ENCODE results near the gene TCTN3. TPM values are rescaled to one million over a fixed set of nuclear protein-coding genes. Genes with fewer than 3 reads are reported as not detected.
A peak's percentile ranks its signal among the peaks of the same experiment; 100 is the strongest.
"Not testable (repeated sequence)": the region's sequence is repeated elsewhere in the genome, so short reads cannot be mapped to it uniquely, and the experiment has no call there.

The TCTN3 gene
- total RNA-seq, 2 donors from 2014 or later = 53.5 to 57.7 TPM

DNA sequence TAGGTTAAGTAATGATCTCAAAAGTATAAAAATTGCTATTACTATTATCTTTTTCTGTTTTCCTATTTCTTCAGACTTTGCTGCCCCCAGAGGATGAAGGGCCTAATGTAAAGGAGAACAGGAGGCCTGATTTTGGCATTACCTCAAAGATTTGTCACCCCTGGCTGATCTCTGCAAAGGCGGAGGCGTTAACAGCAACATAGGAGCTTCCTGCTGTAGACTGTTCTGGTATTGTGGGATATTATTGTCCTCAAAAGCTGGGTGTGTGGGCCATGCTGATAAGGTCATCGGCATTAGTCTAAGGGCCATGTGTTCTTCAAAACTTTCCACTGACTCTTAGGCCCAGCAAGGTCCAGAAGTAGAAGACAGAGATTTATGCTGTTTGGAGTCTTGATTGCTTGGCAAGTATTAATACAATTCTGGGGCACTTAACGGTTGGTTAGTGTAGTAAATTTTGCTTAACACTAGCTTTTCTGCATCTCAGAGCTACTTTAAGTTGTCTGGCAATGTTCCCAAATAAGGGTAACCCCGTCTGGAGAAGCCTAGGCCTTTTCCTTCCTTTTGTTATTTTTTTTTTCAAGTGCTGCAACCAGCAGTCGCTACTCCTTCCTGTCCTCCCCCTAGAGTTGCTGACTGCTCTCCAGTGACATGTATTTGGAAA is 48.2 kb upstream of the TCTN3 start:
- Mint-ChIP-seq H3K9me3 (no peaks in the 10 kb centered on the region), H3K27me3 (ENCODE audit: insufficient read depth) (no peaks in the 10 kb centered on the region), H3K36me3 (ENCODE audit: low read depth) (no peaks in the 10 kb centered on the region), H3K4me3 (no peak overlapping the region), H3K4me1 (peaks cover 9% of the 10 kb centered on the region), H3K27ac (peak overlapping the region; percentile 65)
- no peaks in the 10 kb centered on the region for H3K4me1 ChIP-seq (ENCODE audit: control insufficient read depth, insufficient read depth, low read length)
- no peak overlapping the region for H3K4me3 ChIP-seq (ENCODE audit: low read length)
- H3K9ac ChIP-seq (ENCODE audit: extremely low read depth, low read length, poor library complexity, severe bottlenecking) = no peak overlapping the region
- TF ChIP-seq CTCF (conservative IDR thresholded peaks at IDR 0.05) = peak; percentile 49
- no peaks in the 10 kb centered on the region for H3K27me3 ChIP-seq (ENCODE audit: control insufficient read depth, insufficient read depth, low read length, poor library complexity, severe bottlenecking)
- peak; percentile 63 for DNase-seq
- no peak overlapping the region for H3K27ac ChIP-seq (ENCODE audit: low read depth, low read length)
- 43 to 71% methylated on average over 2 to 6 of the region's 6 CpGs for WGBS, 2 experiments (ENCODE audit: insufficient coverage in 1 of 2, insufficient read length in 1 of 2)
- no peaks in the 10 kb centered on the region for H3K36me3 ChIP-seq (ENCODE audit: control insufficient read depth, insufficient read depth, low read length)
- H3K9me3 ChIP-seq (ENCODE audit: control insufficient read depth, low read length) = no peaks in the 10 kb centered on the region

GRCh38 chr10:95739056-95739455 is 45.3 kb upstream of the TCTN3 start:
- Histone ChIP-seq H3K9ac (ENCODE audit: extremely low read depth, low read length, poor library complexity, severe bottlenecking) (no peak overlapping the region), H3K27me3 (ENCODE audit: control insufficient read depth, insufficient read depth, low read length, poor library complexity, severe bottlenecking) (no peaks in the 10 kb centered on the region), H3K36me3 (ENCODE audit: control insufficient read depth, insufficient read depth, low read length) (no peaks in the 10 kb centered on the region), H3K27ac (ENCODE audit: low read depth, low read length) (no peak overlapping the region), H3K4me3 (ENCODE audit: low read length) (no peak overlapping the region), H3K9me3 (ENCODE audit: control insufficient read depth, low read length) (peaks cover 12% of the 10 kb centered on the region), H3K4me1 (ENCODE audit: control insufficient read depth, insufficient read depth, low read length) (no peaks in the 10 kb centered on the region)
- 86 to 96% methylated on average over 2 to 3 of the region's 3 CpGs for WGBS, 2 experiments (ENCODE audit: insufficient coverage in 1 of 2, insufficient read length in 1 of 2)
- Mint-ChIP-seq H3K9me3 (peaks cover 14% of the 10 kb centered on the region), H3K4me3 (no peak overlapping the region), H3K27me3 (ENCODE audit: insufficient read depth) (peaks cover 4% of the 10 kb centered on the region), H3K27ac (no peak overlapping the region), H3K4me1 (peaks cover 9% of the 10 kb centered on the region), H3K36me3 (ENCODE audit: low read depth) (no peaks in the 10 kb centered on the region)
- DNase-seq = no peak
- no peak for TF ChIP-seq CTCF (conservative IDR thresholded peaks at IDR 0.05)

- H3K36me3 Mint-ChIP-seq (ENCODE audit: low read depth); H3K27ac Mint-ChIP-seq; H3K27me3 Mint-ChIP-seq (ENCODE audit: insufficient read depth); DNase-seq; H3K4me3 Mint-ChIP-seq; H3K27ac ChIP-seq (ENCODE audit: low read depth, low read length); H3K4me1 Mint-ChIP-seq; H3K4me1 ChIP-seq (ENCODE audit: control insufficient read depth, insufficient read depth, low read length); H3K27me3 ChIP-seq (ENCODE audit: control insufficient read depth, insufficient read depth, low read length, poor library complexity, severe bottlenecking); H3K4me3 ChIP-seq (ENCODE audit: low read length); H3K36me3 ChIP-seq (ENCODE audit: control insufficient read depth, insufficient read depth, low read length); H3K9ac ChIP-seq (ENCODE audit: extremely low read depth, low read length, poor library complexity, severe bottlenecking): not testable (repeated sequence)
- peaks cover 53% of the 10 kb centered on the region for H3K9me3 ChIP-seq (ENCODE audit: control insufficient read depth, low read length)
- H3K9me3 Mint-ChIP-seq = peaks cover 47% of the 10 kb centered on the region
- 91 to 98% methylated on average over 5 to 6 of the region's 6 CpGs for WGBS, 2 experiments (ENCODE audit: insufficient coverage in 1 of 2, insufficient read length in 1 of 2)
These were observed 39.2 kb upstream of the TCTN3 start for GRCh38 chr10:95732907-95733306.

DNA sequence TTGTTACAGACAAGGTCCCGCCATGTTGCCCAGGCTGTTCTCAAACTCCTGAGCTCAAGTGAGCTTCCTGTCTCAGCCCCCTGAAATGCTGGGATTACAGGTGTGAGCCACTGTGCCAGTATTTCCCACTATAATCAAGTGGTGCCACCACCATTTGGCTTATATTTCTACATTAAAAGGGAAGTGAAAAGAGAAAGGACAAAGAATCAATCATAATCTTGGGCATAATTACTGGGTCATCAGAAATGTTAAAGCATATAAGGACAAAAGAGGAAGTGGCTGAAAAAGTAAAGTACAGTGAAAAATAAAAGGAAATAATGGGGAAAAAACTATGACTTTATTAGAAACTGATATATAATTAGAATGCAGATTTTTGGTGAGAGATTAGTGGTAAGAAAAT is 36.5 kb upstream of the TCTN3 start:
- WGBS, 2 experiments (ENCODE audit: insufficient coverage in 1 of 2, insufficient read length in 1 of 2) = 96% methylated on average over 1 of the region's 1 CpG; no CpG with 5 or more reads in 1 of the 2 experiments
- no peaks in the 10 kb centered on the region for H3K36me3 Mint-ChIP-seq (ENCODE audit: low read depth)

More for the DNA sequence above, 36.5 kb upstream of the TCTN3 start:
- Mint-ChIP-seq H3K4me3 (no peak overlapping the region), H3K4me1 (peaks cover 2% of the 10 kb centered on the region), H3K9me3 (peaks cover 43% of the 10 kb centered on the region), H3K27ac (no peak overlapping the region), H3K27me3 (ENCODE audit: insufficient read depth) (peaks cover 9% of the 10 kb centered on the region)
- DNase-seq = no peak
- TF ChIP-seq CTCF (conservative IDR thresholded peaks at IDR 0.05) = no peak
- Histone ChIP-seq H3K27me3 (ENCODE audit: control insufficient read depth, insufficient read depth, low read length, poor library complexity, severe bottlenecking) (no peaks in the 10 kb centered on the region), H3K4me1 (ENCODE audit: control insufficient read depth, insufficient read depth, low read length) (no peaks in the 10 kb centered on the region), H3K9me3 (ENCODE audit: control insufficient read depth, low read length) (peaks cover 52% of the 10 kb centered on the region), H3K4me3 (ENCODE audit: low read length) (peak overlapping the region; percentile 18), H3K27ac (ENCODE audit: low read depth, low read length) (no peak overlapping the region), H3K36me3 (ENCODE audit: control insufficient read depth, insufficient read depth, low read length) (no peaks in the 10 kb centered on the region), H3K9ac (ENCODE audit: extremely low read depth, low read length, poor library complexity, severe bottlenecking) (no peak overlapping the region)

Data from endodermal cell (in vitro differentiated cells).